Measurements from ENCODE around the gene BTBD7.

GRCh38 chr14:93302688-93303581, 29.9 kb downstream of the BTBD7 start:
- TF ChIP-seq POLR2A (IDR thresholded peaks at IDR 0.05) = no peak
- TF ChIP-seq, protein P1, sequence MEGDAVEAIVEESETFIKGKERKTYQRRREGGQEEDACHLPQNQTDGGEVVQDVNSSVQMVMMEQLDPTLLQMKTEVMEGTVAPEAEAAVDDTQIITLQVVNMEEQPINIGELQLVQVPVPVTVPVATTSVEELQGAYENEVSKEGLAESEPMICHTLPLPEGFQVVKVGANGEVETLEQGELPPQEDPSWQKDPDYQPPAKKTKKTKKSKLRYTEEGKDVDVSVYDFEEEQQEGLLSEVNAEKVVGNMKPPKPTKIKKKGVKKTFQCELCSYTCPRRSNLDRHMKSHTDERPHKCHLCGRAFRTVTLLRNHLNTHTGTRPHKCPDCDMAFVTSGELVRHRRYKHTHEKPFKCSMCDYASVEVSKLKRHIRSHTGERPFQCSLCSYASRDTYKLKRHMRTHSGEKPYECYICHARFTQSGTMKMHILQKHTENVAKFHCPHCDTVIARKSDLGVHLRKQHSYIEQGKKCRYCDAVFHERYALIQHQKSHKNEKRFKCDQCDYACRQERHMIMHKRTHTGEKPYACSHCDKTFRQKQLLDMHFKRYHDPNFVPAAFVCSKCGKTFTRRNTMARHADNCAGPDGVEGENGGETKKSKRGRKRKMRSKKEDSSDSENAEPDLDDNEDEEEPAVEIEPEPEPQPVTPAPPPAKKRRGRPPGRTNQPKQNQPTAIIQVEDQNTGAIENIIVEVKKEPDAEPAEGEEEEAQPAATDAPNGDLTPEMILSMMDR (IDR thresholded peaks at IDR 0.05) = no peak
